Measurements from ENCODE around the gene LAYN. TPM values are rescaled to one million over a fixed set of nuclear protein-coding genes. Genes with fewer than 3 reads are reported as not detected.
A peak's percentile ranks its signal among the peaks of the same experiment; 100 is the strongest.

Gene LAYN
- total RNA-seq, 4 donors from 2014 or later = 12.0 to 47.1 (median 18.5) TPM

- TF ChIP-seq POLR2A (IDR thresholded peaks at IDR 0.05; ENCODE audit: low read depth) (no peak), EP300 (IDR thresholded peaks at IDR 0.05) (no peak), POLR2AphosphoS5 (IDR thresholded peaks at IDR 0.05) (peak in 1 of 2 donors; percentile 29), CTCF (IDR thresholded peaks at IDR 0.05) (no peak)
- peak overlapping the region; percentile 77 to 94 (median 88) for H3K4me3 ChIP-seq
- intact Hi-C loops (cut with DNase I) = loop anchor here (2.0 to 5.0 kb wide), 2 partner anchors 164 to 239 kb away; partner anchors contain the start of gene PPP2R1B
- H3K4me1 ChIP-seq = peaks cover 19 to 53% (median 48%) of the 10 kb centered on the region in 4 donors
- no peaks in the 10 kb centered on the region for H3K9me3 ChIP-seq
- no peaks in the 10 kb centered on the region for H3K36me3 ChIP-seq
- DNase-seq (ENCODE audit: extremely low spot score) = no peak
- 2% methylated on average over 6 of the region's 44 CpGs for WGBS
- no peaks in the 10 kb centered on the region for H3K27me3 ChIP-seq
- peak overlapping the region; percentile 92 to 99 (median 97) for H3K27ac ChIP-seq (replicated peaks in 1 of 4)
Observed at GRCh38 chr11:111602865-111603610, 62.5 kb downstream of the LAYN start.

DNA sequence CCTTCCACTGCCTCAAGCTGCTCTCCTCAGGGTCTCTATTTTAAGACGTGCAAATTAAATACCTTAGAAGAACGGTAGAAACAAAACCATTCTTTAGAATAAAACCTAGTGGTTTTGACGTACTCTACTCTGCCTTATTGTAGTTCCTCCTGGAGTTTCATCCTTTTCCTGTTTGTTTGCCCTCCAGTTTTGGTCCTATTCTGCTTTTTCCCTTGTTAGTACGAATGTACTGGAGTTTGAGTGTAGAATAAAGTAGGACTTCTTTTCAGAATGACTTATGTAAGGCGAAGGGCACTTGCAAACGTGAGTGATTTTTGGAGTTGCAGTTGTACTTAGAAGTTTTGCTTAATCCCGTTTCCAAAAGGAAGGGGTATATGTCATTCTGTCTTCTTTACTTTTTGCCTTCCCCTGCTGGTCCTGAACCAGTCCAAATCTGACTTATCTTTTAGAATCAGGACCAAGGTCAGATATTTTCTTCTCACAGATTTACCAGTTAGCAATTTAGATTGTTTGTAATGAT lies 63.2 kb downstream of the LAYN start:
- intact Hi-C loops (cut with DNase I) = loop anchor here (2.0 to 5.0 kb wide), 2 partner anchors 163 to 239 kb away; partner anchors contain the start of gene PPP2R1B
- no peaks in the 10 kb centered on the region for H3K36me3 ChIP-seq
- TF ChIP-seq POLR2AphosphoS5 (IDR thresholded peaks at IDR 0.05) (no peak), CTCF (IDR thresholded peaks at IDR 0.05) (no peak), EP300 (IDR thresholded peaks at IDR 0.05) (no peak), POLR2A (IDR thresholded peaks at IDR 0.05; ENCODE audit: low read depth) (no peak)
- no peak for DNase-seq (ENCODE audit: extremely low spot score)
- H3K27ac ChIP-seq (replicated peaks in 1 of 4) = peak overlapping the region; percentile 92 to 99 (median 97)
- H3K4me1 ChIP-seq = peaks cover 19 to 53% (median 48%) of the 10 kb centered on the region in 4 donors
- 10% methylated on average over 7 of the region's 7 CpGs for WGBS
- peak overlapping the region; percentile 77 to 94 (median 88) for H3K4me3 ChIP-seq
- H3K27me3 ChIP-seq = no peaks in the 10 kb centered on the region
- H3K9me3 ChIP-seq = no peaks in the 10 kb centered on the region

DNA sequence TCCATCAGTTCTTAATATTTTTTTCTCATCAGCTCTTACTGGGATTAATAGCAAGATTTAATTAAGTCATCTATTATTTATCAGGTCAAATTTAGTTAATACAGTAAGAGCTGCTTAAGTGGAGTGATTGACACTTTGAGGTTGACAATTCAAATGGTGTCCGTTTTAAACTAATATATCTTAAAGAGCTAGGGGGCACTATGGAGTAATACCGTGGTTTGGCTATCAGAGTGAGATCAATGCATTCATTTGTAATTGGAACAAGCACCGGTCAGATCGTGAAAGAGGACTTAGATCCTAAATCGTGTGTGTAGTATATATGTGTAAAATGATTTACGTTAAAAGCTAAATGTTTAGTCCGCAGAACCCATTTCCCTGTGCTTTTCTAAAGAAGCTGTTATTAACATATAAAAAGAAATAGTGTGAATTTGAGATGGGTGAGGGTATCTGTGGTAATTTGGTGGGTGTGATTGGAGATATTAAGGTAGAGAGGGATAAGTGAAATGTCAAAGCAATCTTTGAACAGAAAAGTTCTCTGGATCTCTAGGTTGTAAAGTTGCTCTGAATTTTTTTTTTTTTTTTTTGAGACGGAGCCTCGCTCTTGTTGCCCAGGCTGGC lies 64.0 kb downstream of the LAYN start:
- DNase-seq (ENCODE audit: extremely low spot score) = no peak
- 40% methylated on average over 9 of the region's 9 CpGs for WGBS
- Histone ChIP-seq H3K4me1 (peaks cover 19 to 53% (median 48%) of the 10 kb centered on the region in 4 donors), H3K27me3 (no peaks in the 10 kb centered on the region), H3K27ac (replicated peaks in 1 of 4) (peak overlapping the region in 3 of 4 donors; percentile 96 to 99 (median 98)), H3K9me3 (no peaks in the 10 kb centered on the region), H3K4me3 (peak overlapping the region; percentile 77 to 94 (median 88)), H3K36me3 (no peaks in the 10 kb centered on the region)
- TF ChIP-seq POLR2AphosphoS5 (IDR thresholded peaks at IDR 0.05) (no peak), CTCF (IDR thresholded peaks at IDR 0.05) (peak; percentile 47 to 58 (median 54))
- intact Hi-C loops (cut with DNase I) = loop anchor here (5.0 kb wide), 1 partner anchor 238 kb away; no protein-coding TSS in a partner anchor

DNA sequence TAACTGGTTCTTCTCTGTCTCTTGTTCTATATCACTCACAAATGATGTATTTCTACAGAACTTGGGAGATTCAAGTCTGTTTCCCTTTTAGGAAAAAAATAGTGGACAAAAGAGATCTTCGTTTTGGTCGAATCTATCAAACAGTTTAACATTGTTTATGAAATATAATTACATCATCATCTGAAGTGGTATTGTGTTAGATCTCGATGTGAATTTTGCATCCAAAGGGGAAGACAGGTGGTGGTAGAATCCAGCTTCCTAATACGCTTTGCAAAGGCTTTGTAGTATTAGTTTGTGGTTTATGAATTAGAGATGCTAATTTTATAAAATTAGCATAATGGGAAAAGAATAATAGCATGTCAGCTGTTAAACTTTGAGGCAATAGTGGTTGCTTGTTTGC lies 65.2 kb downstream of the LAYN start:
- peak in 2 of 3 experiments; percentile 15 for TF ChIP-seq CTCF (IDR thresholded peaks at IDR 0.05)
- no peak for TF ChIP-seq POLR2A (IDR thresholded peaks at IDR 0.05; ENCODE audit: low read depth)
- peaks cover 19 to 53% (median 48%) of the 10 kb centered on the region in 4 donors for H3K4me1 ChIP-seq
- intact Hi-C loops (cut with DNase I) = no loop called here

More for the DNA sequence above, 65.2 kb downstream of the LAYN start:
- no peak for DNase-seq (ENCODE audit: extremely low spot score)
- H3K36me3 ChIP-seq = no peaks in the 10 kb centered on the region
- peak overlapping the region in 1 of 4 donors; percentile 30 for H3K27ac ChIP-seq (replicated peaks in 1 of 4)
- 29% methylated on average over 4 of the region's 4 CpGs for WGBS
- no peak overlapping the region for H3K4me3 ChIP-seq
- H3K9me3 ChIP-seq = no peaks in the 10 kb centered on the region
- no peaks in the 10 kb centered on the region for H3K27me3 ChIP-seq

All from esophagus muscularis mucosa (tissue), 4 donors.